NCI-H146 (cell line): ENCODE results near the gene COG1.

Experiments used
- DNase-seq: peaks from one replicate; lab custom pipeline; 2025; lab: John Stamatoyannopoulos, UW

The COG1 gene

DNA sequence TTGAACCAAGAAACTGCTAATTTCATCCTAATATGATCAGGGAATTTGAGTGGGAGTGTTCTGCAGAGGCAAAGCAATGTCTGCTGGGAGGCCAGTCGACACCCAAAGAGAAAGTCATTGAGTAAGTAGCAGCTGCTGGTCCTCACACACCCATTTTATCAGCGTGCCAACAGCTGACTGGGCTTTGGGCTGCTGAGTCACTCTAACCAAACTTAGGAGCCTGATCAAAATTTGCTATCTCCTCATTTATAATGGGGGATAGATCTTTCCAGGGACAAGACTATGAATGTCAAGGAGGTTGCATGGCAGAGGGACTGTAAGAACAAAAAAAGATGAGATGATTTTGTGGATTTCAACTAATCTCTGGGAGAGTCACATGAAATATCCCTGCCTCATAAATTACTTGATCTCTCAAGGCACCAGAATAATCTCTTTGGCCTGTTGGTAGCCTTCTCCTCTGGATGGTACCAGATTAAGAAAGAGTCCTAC lies 35.9 kb downstream of the COG1 start:
- peak; percentile 22 for DNase-seq

DNA sequence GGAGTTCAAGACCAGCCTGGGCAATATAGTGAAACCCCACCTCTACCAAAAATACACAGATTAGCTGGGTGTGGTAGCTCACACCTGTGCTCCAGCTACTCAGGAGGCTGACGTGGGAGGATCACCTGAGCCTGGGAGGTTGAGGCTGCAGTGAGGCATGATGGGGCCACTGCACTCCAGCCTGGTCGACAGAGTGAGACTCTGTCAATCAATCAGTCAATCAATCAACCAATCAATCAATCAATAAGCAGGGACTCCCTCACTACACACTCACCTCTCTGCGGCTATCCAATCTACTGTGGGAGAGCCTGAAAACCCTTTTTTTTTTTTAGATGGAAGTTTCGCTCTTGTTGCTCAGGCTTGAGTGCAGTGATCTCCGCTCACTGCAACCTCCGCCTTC lies 37.2 kb downstream of the COG1 start:
- no peak for DNase-seq

DNA sequence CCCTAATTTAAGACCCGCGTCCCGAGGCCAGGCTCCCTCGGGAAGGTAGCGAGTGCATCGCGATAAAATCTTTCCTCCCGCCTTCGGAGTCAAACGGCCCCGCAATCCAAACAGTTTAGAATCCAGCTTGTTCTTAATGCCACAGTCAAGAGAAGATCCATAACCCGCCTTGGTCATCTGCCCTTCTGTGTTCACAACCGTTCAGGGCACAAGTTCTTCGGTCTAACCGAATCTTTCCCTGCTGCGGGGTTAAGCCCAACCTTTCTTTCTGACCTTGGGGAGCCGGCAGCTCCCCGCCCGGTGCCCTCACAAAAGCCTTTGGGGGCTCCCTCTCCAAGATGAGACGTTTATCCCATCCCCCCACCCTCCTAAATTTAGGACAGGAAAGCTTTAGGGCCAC lies 38.5 kb downstream of the COG1 start:
- no peak for DNase-seq

DNA sequence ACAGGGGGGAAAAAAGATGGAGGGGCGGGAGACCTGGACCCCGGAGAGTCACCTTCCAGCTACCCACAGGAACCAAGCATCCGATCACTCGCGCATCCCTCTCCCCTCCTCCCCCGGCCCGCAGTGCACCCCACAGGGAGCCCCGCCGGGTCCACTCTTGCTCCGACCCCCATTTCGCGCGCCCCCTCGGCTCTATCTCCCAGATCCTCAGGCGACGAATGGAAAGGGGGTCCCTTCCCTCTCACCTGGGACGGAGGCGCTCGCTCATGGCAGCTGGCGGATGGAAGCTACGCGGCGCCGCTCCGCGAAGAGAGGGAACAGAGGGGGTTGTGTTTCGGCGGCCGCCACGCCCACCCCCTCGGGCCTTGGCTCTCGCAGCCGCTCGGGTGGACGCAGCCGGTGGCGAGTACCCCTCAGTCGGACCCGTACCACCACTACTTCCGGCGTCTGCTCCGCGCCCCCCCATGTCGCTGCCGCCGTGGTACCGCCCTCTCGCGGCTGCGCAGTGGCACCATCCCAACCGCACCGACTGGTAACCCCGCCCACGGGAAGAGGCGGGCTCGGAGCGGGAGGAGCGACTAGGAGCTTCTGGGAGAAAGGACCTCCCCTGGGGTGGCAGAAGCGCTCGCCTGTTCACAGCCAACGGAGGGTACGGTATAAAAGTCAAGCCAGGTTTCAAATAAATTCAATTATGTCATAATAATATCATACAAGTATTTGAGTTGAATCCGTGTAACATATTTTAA lies 39.2 kb downstream of the COG1 start:
- DNase-seq, result peak; percentile 96

DNA sequence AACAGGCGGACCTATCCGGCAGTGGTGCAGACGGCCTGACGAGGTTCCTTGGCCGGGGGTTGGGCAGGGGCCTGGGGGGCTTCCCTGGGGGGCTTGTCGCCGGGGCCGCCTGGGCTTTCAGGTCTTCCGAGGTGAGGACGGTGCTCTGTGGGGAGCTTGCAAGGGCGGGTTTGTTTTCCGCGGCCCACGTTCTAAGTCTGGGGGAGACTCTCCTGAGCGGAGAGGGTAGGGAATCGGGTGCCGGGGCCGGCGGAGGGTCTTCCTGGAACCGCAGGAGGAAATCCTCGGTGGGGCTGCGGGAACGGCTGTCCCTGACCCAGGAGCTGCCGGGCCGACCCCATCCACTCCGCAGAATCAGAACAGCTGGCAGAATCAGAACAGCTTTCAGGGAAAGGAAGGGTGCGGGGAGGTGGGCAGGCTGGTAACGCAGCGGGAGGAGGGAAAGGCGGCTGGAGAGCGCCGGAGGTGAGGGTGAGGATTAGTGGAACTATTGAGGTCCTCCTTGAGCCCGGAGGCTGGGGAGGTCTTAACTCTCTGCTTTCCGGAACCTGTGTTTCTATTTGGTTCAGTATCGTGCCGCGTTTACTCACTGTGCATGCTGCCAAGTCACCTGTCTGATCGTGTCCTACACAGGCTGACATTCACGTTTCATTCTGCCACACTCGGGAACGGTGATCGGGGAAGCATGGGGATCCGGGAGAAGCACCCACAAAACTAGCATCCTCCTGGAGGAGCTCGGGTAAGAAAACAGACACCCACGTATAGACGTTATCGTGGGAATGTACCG lies 39.9 kb downstream of the COG1 start:
- peak; percentile 69 for DNase-seq

DNA sequence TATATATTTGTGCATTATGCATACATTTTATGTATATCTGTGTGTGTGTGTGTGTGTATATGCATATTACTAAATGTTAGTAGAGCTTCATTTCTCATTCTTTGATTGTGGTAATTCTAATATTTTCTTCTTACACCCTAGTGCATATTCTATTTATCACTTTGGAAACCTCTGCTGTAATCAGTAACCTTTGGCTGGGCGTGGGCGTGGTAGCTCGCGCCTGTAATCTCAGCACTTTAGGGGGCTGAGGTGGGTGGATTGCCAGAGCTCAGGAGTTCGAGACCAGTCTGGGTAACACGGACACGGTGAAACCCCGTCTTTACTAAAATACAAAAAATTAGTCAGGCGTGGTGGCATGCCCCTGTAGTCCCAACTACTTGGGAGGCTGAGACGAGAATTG lies 41.9 kb downstream of the COG1 start:
- no peak for DNase-seq

DNA sequence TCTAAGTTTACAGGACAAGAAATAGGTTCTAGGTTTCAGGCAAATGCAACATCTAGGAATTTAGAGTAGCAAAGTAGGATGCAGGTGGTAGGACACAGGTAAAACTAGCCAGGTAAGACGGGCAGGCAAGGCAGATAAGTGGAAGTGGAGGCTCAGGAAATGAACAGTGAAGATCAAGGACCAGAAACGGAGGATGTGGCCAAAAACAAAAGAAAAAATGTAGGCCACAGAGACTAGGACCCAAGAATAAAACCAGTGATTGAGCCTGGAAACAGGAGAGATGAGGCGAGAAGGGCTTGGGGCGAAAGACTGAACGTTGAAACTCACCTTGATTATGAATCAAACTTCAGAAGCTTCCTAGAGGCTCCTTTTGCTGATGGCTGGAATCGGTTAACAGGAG lies 44.9 kb downstream of the COG1 start:
- DNase-seq, result no peak

DNA sequence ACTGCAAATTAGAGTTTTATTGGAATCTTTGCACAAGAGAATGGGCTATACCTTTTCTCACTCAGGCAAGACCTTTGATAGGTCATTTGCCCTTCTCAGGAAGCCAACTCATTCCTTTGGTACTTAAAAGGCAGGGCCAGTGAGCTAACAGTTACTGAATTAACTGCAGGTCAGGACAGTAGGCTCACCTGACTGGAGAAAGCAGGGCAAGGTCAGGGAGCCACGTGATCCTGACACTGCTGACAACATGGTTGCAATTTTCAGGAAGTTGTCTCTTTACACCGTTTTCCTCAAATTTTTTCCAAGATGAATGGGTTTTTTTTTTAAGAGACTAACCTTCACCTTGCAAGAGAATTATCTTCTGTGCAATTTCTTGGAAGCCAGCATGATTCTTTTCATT lies 47.7 kb downstream of the COG1 start:
- no peak for DNase-seq

DNA sequence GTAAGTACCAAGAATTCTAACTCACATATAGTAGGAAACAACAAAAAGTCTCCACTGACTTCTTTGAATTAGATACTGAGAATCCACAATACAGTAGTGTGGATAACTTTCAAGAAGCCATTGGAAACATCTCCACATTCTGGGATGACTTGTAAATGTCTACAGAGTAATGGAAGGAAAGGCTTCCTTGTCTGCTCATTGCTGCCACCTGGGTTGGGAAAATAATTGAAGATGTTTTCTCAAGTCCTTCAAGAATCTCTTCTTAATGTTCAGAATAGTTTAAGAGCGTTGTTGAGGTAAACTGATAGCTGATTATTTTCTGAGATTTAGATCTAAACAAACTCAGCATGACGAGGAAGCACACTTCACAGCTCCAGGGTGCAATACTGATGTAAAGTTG lies 54.9 kb downstream of the COG1 start:
- DNase-seq, result no peak

DNA sequence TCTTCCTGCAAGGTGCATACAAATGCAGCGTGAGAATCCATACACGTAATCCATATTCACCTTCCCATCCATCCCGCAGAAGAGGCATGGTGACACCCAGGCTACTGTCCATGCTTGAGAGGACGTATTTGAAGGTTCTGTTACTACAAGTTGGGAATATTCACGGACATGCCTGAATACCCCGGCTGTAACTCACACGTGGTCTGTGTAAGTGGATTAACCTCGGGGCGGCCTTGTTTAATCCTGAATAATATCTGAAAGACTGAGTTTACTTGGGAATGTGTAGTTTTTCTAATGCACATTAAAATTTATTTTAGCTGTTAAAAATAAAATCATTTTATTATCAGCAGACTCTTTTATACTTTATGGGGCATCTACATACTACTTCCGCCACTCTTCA lies 55.7 kb downstream of the COG1 start:
- DNase-seq, result no peak

DNA sequence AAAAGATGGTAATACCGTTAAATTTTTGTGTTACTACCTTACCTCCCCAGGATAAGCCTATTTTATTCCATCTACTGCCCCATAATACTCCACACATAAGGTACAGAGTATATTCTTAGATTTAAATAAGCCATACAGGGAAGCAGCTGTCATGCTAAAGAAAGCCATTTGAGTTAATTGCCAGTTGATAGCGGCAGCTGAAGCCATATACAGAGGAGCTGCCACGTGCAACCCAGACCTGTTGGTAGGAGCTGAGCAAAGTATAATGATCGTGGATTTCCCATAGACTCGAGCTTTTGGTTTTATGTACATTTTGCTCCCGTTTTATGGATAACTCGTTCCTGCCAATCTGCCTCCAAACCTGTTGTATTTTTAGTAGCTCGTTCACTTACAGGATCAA lies 56.8 kb downstream of the COG1 start:
- DNase-seq, result peak; percentile 53

DNA sequence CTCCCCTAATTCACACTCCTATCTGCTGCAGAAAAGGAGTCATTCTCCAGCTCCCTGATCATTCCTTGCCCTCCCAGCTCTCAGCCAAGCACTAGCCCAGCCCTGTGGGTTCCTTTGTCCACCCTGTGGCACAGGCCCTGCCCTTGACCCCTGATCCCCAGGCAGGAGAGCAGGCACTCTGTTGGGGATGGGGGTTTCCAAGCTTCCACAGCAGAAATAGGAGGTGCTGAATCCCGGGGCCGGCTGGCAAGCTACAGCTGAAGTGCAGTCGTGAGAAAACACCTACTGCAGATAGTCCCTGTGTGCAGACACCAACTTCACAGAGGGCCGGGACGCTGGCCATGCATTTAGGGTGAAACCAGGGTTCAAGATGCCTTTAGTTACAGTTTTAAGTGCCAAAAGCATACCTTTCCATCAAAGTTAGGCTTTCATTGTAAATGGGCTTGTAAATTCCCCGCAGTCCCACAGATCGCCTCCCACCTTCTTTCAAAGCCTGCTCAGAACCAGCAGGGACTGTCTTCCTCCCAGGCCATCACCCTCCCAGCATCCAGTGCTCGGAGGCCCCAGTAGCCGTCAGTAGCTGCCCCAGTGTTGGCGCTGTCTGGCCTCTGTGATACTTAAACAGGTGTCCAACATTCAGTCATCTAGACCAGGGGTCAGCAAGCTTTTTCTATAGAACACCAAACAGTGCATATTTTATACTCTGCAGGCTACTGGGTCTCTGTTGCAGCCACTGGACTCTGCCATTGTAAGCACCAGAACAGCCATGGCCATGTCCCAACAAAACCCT lies 58.2 kb downstream of the COG1 start:
- no peak for DNase-seq

DNA sequence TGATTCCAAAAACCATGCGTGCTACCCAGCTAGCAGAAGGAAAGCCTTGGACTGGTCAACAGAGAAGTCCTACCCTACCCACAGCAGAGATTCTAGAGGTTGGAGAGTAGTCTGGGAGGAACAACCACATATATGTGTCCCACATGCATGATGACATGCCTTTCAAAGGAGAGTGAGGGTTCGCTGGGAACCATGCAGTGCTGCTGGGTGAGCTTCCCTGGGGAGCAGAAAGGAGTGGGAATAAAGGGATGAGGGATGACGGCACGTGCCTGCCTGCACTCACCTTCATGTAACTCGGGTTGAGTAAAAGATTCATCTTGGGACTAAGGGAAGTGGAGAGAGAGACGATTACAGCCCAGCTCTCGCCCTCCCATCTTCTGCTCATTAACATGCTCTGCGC lies 59.0 kb downstream of the COG1 start:
- DNase-seq, result no peak

DNA sequence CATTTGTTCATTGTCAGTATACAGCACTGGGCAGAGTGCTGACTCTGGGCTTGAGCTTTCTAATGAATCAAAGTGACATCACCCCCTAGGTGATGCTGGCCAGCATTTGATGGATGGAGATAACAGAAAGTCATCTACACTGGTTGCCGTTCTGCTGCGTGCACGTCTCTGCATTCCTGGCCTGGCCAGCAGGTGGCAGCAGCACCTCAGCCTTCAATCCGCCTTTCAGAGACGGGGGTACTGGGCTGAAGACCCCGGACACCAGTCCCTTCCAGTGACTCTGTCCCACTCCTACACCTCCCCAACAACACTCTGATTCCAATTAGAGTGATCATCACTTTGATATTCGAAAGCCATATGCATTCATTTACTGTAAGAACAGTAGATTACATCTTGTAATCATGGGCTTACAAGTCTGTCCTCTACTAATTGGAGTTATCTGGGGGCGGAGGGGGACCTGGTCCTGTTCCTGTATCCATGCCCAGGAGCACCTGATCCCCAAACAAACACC lies 62.9 kb downstream of the COG1 start:
- peak; percentile 46 for DNase-seq

DNA sequence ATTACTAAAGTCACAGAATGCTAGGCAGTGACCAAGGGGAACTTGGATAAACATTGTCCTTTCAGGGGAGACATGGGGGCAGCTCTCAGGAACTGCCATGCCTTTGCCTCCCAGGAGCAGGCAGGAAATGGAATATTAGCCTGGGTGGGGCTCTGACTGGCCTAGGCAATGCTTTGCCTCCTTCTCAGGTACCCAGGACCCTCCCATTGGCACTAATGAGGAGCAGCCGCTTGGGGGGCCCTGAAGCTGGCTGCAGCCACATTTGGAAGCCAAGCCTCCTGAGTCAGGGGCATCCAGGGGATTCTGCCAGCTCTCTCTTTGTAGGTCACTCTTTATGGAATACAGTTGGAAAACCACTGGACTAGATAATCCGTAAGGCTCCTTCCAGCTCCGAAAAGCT lies 63.4 kb downstream of the COG1 start:
- DNase-seq, result no peak

DNA sequence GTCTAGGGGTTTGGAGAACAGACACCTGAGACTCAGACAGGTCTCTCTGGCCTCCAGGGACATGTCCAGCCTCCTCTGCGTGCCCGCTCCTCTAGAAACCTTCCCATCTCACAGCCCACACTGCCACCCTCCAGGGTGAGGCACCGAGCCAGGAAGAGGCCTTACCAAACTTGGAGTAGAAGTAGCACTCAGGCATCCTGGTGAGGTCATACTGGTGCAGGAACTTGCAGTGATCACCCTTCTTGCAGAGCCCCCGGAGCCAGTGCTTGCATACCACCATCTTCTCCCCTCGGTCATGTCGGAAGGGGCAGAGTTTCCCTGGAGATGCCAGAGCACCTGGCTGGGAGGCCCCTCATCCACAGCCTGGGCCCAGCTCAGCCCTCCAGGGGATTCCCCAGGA lies 64.7 kb downstream of the COG1 start:
- DNase-seq, result no peak
